Fibroblast of lung (primary cell): ENCODE data around the gene PPIE.

Source experiments
- EZH2 ChIP-seq: IDR thresholded peaks from 2 replicates; pipeline ENCODE4 v1.5.1; 2012; ENCODE audit warnings: low read length, control low read depth, mild to moderate bottlenecking; ENCODE audit errors: missing control alignments
- TF ChIP-seq, protein P1 (sequence below), 2 donors: IDR thresholded peaks in 1 of 2; conservative IDR thresholded peaks in 1 of 2; 1 replicate in 1 of 2; 2 replicates in 1 of 2; pipeline ENCODE4 v1.5.1; 2011 to 2012; ENCODE audit warnings: low read length in 2 of 2, control low read depth in 1 of 2, inconsistent platforms in 1 of 2, low read depth in 1 of 2, mild to moderate bottlenecking in 1 of 2

DNA sequence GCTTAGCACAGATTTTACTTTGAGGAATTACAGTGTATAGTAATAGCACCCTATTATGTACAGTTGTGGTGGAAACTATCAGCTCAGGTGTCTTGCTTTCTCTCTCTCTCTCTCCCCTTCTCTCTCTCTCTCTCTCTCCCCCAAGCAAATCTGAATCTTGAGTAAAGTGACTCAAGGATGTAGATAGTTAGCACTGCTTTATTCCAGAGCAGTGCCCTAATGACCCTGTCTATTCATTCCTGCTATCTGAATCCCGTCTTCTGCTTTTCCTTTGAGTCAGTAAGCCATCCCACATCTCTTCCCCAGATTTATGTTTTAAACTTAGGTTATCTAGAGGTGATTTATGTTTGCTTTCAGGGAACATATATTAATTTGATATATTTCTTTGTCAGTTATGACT is 42.2 kb upstream of the PPIE start:
- TF ChIP-seq EZH2, result no peak
- TF ChIP-seq, protein P1, sequence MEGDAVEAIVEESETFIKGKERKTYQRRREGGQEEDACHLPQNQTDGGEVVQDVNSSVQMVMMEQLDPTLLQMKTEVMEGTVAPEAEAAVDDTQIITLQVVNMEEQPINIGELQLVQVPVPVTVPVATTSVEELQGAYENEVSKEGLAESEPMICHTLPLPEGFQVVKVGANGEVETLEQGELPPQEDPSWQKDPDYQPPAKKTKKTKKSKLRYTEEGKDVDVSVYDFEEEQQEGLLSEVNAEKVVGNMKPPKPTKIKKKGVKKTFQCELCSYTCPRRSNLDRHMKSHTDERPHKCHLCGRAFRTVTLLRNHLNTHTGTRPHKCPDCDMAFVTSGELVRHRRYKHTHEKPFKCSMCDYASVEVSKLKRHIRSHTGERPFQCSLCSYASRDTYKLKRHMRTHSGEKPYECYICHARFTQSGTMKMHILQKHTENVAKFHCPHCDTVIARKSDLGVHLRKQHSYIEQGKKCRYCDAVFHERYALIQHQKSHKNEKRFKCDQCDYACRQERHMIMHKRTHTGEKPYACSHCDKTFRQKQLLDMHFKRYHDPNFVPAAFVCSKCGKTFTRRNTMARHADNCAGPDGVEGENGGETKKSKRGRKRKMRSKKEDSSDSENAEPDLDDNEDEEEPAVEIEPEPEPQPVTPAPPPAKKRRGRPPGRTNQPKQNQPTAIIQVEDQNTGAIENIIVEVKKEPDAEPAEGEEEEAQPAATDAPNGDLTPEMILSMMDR (conservative IDR thresholded peaks at IDR 0.05 in 1 of 2, IDR thresholded peaks at IDR 0.05 in 1 of 2; ENCODE audit: low read depth in 1 of 2, low read length in 2 of 2), result no peak
